ENCODE data around the gene CEP192. TPM values are rescaled to one million over a fixed set of nuclear protein-coding genes. Genes with fewer than 3 reads are reported as not detected.

Gene CEP192
- total and polyA plus RNA-seq, 2 of the 13 experiments (the other 11 are each of a cell fraction or from before 2014, with no cell fraction given) = 15.3 to 24.7 TPM

DNA sequence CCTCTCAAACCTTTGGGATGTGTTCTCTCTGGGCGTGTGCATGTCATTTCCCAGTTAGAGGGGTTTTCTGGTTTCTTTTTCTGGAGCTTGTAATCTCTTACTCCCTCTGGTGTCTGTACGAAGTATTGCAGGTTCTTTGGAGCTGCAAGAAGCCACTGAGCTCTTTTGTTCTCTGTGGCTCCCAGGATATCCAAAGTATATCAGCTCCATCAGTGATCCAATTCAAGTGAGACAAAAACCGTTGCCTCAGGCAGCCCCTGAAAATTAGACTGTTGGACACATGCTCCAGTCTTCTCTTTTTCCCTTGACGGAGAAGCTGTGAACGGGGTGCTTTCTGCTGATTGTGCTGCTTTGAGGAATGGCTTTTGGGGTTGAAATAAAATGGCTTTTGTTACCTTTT is 168.4 kb downstream of the CEP192 start (continued):
- TF ChIP-seq, protein P1, sequence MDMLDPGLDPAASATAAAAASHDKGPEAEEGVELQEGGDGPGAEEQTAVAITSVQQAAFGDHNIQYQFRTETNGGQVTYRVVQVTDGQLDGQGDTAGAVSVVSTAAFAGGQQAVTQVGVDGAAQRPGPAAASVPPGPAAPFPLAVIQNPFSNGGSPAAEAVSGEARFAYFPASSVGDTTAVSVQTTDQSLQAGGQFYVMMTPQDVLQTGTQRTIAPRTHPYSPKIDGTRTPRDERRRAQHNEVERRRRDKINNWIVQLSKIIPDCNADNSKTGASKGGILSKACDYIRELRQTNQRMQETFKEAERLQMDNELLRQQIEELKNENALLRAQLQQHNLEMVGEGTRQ (IDR thresholded peaks at IDR 0.05; ENCODE audit: low read depth, low read length) = no peak
- TF ChIP-seq, protein P1 (CRISPR knock-in tag; IDR thresholded peaks at IDR 0.05; ENCODE audit: borderline replicate concordance) = no peak
- TF ChIP-seq, protein P2, sequence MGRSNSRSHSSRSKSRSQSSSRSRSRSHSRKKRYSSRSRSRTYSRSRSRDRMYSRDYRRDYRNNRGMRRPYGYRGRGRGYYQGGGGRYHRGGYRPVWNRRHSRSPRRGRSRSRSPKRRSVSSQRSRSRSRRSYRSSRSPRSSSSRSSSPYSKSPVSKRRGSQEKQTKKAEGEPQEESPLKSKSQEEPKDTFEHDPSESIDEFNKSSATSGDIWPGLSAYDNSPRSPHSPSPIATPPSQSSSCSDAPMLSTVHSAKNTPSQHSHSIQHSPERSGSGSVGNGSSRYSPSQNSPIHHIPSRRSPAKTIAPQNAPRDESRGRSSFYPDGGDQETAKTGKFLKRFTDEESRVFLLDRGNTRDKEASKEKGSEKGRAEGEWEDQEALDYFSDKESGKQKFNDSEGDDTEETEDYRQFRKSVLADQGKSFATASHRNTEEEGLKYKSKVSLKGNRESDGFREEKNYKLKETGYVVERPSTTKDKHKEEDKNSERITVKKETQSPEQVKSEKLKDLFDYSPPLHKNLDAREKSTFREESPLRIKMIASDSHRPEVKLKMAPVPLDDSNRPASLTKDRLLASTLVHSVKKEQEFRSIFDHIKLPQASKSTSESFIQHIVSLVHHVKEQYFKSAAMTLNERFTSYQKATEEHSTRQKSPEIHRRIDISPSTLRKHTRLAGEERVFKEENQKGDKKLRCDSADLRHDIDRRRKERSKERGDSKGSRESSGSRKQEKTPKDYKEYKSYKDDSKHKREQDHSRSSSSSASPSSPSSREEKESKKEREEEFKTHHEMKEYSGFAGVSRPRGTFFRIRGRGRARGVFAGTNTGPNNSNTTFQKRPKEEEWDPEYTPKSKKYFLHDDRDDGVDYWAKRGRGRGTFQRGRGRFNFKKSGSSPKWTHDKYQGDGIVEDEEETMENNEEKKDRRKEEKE (IDR thresholded peaks at IDR 0.05) = no peak
- TF ChIP-seq, protein P3, sequence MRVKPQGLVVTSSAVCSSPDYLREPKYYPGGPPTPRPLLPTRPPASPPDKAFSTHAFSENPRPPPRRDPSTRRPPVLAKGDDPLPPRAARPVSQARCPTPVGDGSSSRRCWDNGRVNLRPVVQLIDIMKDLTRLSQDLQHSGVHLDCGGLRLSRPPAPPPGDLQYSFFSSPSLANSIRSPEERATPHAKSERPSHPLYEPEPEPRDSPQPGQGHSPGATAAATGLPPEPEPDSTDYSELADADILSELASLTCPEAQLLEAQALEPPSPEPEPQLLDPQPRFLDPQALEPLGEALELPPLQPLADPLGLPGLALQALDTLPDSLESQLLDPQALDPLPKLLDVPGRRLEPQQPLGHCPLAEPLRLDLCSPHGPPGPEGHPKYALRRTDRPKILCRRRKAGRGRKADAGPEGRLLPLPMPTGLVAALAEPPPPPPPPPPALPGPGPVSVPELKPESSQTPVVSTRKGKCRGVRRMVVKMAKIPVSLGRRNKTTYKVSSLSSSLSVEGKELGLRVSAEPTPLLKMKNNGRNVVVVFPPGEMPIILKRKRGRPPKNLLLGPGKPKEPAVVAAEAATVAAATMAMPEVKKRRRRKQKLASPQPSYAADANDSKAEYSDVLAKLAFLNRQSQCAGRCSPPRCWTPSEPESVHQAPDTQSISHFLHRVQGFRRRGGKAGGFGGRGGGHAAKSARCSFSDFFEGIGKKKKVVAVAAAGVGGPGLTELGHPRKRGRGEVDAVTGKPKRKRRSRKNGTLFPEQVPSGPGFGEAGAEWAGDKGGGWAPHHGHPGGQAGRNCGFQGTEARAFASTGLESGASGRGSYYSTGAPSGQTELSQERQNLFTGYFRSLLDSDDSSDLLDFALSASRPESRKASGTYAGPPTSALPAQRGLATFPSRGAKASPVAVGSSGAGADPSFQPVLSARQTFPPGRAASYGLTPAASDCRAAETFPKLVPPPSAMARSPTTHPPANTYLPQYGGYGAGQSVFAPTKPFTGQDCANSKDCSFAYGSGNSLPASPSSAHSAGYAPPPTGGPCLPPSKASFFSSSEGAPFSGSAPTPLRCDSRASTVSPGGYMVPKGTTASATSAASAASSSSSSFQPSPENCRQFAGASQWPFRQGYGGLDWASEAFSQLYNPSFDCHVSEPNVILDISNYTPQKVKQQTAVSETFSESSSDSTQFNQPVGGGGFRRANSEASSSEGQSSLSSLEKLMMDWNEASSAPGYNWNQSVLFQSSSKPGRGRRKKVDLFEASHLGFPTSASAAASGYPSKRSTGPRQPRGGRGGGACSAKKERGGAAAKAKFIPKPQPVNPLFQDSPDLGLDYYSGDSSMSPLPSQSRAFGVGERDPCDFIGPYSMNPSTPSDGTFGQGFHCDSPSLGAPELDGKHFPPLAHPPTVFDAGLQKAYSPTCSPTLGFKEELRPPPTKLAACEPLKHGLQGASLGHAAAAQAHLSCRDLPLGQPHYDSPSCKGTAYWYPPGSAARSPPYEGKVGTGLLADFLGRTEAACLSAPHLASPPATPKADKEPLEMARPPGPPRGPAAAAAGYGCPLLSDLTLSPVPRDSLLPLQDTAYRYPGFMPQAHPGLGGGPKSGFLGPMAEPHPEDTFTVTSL (CRISPR knock-in tag; IDR thresholded peaks at IDR 0.05; ENCODE audit: borderline replicate concordance) = peak; percentile 16; the same call in 1 of the 2 replicates
- TF ChIP-seq STAG1 (CRISPR knock-in tag; IDR thresholded peaks at IDR 0.05) (peak; percentile 86), ZKSCAN1 (IDR thresholded peaks at IDR 0.05; ENCODE audit: low read length) (0 out of 2 replicates have a peak, but pooled peaks have one; percentile 26), SMC3 (IDR thresholded peaks at IDR 0.05; ENCODE audit: low read length) (peak; percentile 91), FOXJ3 (CRISPR knock-in tag; IDR thresholded peaks at IDR 0.05; ENCODE audit: borderline replicate concordance) (0 out of 2 replicates have a peak, but pooled peaks have one; percentile 20), ELF3 (CRISPR knock-in tag; IDR thresholded peaks at IDR 0.05) (peak; percentile 26; the same call in 1 of the 2 replicates), ZNF441 (CRISPR knock-in tag; IDR thresholded peaks at IDR 0.05; ENCODE audit: borderline replicate concordance) (no peak), MAFK (conservative IDR thresholded peaks at IDR 0.05 in 1 of 2, IDR thresholded peaks at IDR 0.05 in 1 of 2; ENCODE audit: low read length in 2 of 2) (peak; percentile 31 to 41; a peak in 2 of 4 replicates), TEAD2 (CRISPR knock-in tag; IDR thresholded peaks at IDR 0.05) (0 out of 2 replicates have a peak, but pooled peaks have one; percentile 24), YEATS2 (CRISPR knock-in tag; IDR thresholded peaks at IDR 0.05; ENCODE audit: borderline replicate concordance) (no peak), RAD21 (CRISPR knock-in tag; IDR thresholded peaks at IDR 0.05) (peak; percentile 82), KLF12 (CRISPR knock-in tag; IDR thresholded peaks at IDR 0.05; ENCODE audit: borderline replicate concordance) (peak; percentile 65), PCBP2 (optimal IDR thresholded peaks at IDR 0.05; ENCODE audit: low read depth, low read length, poor library complexity, severe bottlenecking) (no peak)
- TF ChIP-seq, protein P4, sequence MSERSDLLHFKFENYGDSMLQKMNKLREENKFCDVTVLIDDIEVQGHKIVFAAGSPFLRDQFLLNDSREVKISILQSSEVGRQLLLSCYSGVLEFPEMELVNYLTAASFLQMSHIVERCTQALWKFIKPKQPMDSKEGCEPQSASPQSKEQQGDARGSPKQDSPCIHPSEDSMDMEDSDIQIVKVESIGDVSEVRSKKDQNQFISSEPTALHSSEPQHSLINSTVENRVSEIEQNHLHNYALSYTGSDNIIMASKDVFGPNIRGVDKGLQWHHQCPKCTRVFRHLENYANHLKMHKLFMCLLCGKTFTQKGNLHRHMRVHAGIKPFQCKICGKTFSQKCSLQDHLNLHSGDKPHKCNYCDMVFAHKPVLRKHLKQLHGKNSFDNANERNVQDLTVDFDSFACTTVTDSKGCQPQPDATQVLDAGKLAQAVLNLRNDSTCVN (CRISPR knock-in tag; IDR thresholded peaks at IDR 0.05; ENCODE audit: borderline replicate concordance) = peak; percentile 92

Measured in HepG2 (cell line).